IMR-90 (cell line): ENCODE data around the gene NUDT9.

ENCODE experiments used
- CHD1 ChIP-seq: IDR thresholded peaks from 2 replicates; pipeline ENCODE4 v1.6.1; 2012; ENCODE audit warnings: low read depth, low read length, improper control_type of control experiment
- FOS ChIP-seq: fragments of 150-350 bp; IDR thresholded peaks from 2 replicates; pipeline ENCODE4 v1.6.1; 2016; ENCODE audit warnings: low read depth, low read length
- MAFK ChIP-seq: IDR thresholded peaks from 2 replicates; pipeline ENCODE4 v1.6.1; 2012; ENCODE audit warnings: low read depth, low read length, improper control_type of control experiment
- MAZ ChIP-seq: IDR thresholded peaks from 2 replicates; pipeline ENCODE4 v1.6.1; 2012; ENCODE audit warnings: low read depth, mild to moderate bottlenecking, low read length, improper control_type of control experiment, moderate library complexity, borderline replicate concordance
- POLR2A ChIP-seq: IDR thresholded peaks from 2 replicates; pipeline ENCODE4 v1.6.1; 2012; ENCODE audit warnings: mild to moderate bottlenecking, low read depth, low read length
- RAD21 ChIP-seq: IDR thresholded peaks from 2 replicates; pipeline ENCODE4 v1.6.1; 2012; ENCODE audit warnings: low read length, improper control_type of control experiment
- RCOR1 ChIP-seq: IDR thresholded peaks from 2 replicates; pipeline ENCODE4 v1.6.1; 2012; ENCODE audit warnings: mild to moderate bottlenecking, low read length, improper control_type of control experiment; ENCODE audit not compliant: insufficient replicate concordance
- TF ChIP-seq, protein P1 (sequence below): conservative IDR thresholded peaks from 2 replicates; pipeline ENCODE4 v1.5.1; 2012; ENCODE audit warnings: mild to moderate bottlenecking, low read depth, low read length, improper control_type of control experiment
- TF ChIP-seq, protein P2 (sequence below): fragments of 150-350 bp; IDR thresholded peaks from 2 replicates; pipeline ENCODE4 v1.6.1; 2016; ENCODE audit warnings: low read depth, mild to moderate bottlenecking, low read length, moderate library complexity, borderline replicate concordance

DNA sequence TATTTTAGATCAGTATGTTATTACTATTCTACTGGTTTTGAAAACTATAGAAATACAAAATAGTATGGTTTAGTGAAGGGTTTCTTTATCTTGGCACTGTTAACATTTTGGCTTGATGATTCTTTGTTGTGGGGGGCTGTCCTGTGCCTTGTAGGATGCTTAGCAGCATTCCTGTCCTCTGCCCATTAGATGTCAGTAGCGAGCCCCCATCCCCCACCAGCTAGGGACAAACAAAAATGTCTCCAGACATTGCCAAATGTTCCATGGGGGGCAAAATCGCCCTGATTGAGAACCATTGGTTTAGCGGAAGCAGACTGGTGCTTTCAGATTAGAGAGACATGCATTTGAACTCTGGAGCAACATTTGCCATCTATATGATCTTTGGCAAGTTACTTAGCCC lies 83.5 kb downstream of the NUDT9 start:
- TF ChIP-seq FOS (no peak), MAFK (no peak), POLR2A (no peak), RAD21 (no peak), CHD1 (no peak), MAZ (no peak), RCOR1 (no peak)
- TF ChIP-seq, protein P1, sequence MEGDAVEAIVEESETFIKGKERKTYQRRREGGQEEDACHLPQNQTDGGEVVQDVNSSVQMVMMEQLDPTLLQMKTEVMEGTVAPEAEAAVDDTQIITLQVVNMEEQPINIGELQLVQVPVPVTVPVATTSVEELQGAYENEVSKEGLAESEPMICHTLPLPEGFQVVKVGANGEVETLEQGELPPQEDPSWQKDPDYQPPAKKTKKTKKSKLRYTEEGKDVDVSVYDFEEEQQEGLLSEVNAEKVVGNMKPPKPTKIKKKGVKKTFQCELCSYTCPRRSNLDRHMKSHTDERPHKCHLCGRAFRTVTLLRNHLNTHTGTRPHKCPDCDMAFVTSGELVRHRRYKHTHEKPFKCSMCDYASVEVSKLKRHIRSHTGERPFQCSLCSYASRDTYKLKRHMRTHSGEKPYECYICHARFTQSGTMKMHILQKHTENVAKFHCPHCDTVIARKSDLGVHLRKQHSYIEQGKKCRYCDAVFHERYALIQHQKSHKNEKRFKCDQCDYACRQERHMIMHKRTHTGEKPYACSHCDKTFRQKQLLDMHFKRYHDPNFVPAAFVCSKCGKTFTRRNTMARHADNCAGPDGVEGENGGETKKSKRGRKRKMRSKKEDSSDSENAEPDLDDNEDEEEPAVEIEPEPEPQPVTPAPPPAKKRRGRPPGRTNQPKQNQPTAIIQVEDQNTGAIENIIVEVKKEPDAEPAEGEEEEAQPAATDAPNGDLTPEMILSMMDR, result no peak
- TF ChIP-seq, protein P2, sequence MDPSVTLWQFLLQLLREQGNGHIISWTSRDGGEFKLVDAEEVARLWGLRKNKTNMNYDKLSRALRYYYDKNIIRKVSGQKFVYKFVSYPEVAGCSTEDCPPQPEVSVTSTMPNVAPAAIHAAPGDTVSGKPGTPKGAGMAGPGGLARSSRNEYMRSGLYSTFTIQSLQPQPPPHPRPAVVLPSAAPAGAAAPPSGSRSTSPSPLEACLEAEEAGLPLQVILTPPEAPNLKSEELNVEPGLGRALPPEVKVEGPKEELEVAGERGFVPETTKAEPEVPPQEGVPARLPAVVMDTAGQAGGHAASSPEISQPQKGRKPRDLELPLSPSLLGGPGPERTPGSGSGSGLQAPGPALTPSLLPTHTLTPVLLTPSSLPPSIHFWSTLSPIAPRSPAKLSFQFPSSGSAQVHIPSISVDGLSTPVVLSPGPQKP, result no peak
